ENCODE results near the gene HSPA2. TPM values are rescaled to one million over a fixed set of nuclear protein-coding genes. Genes with fewer than 3 reads are reported as not detected.

Gene HSPA2
- total RNA-seq, 2 donors from 2014 or later, result 35.9 to 59.9 TPM

DNA sequence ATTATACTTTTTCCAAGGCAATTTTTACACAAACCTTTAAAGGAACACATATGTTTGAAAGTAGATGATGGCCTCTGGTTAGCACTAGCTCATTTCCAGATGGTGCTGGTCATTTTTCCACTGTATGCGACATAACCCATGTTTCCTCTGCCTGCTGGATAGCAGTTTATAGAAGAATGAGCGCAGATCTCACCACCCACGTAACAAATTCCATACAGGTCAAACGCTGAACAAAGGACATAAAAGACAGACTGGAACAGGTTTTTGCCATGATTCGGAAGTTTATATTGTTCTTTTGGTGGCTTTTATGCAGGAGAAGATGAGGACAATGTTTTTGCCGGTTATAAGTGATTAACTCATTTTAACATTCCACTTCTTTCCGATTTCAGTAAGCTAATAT lies 39.9 kb downstream of the HSPA2 start:
- intact Hi-C loops (cut with DNase I), result no loop called here
- no peak for DNase-seq (ENCODE audit: low spot score)
- Histone ChIP-seq H3K9me3 (no peaks in the 10 kb centered on the region), H3K27ac (no peak overlapping the region), H3K27me3 (replicated peaks; ENCODE audit: insufficient read depth) (no peaks in the 10 kb centered on the region), H3K36me3 (no peaks in the 10 kb centered on the region), H3K4me1 (replicated peaks) (no peaks in the 10 kb centered on the region), H3K4me3 (no peak overlapping the region)
- TF ChIP-seq POLR2A (IDR thresholded peaks at IDR 0.05), result no peak
- no peak for TF ChIP-seq POLR2AphosphoS5 (IDR thresholded peaks at IDR 0.05)
- TF ChIP-seq, protein P1, sequence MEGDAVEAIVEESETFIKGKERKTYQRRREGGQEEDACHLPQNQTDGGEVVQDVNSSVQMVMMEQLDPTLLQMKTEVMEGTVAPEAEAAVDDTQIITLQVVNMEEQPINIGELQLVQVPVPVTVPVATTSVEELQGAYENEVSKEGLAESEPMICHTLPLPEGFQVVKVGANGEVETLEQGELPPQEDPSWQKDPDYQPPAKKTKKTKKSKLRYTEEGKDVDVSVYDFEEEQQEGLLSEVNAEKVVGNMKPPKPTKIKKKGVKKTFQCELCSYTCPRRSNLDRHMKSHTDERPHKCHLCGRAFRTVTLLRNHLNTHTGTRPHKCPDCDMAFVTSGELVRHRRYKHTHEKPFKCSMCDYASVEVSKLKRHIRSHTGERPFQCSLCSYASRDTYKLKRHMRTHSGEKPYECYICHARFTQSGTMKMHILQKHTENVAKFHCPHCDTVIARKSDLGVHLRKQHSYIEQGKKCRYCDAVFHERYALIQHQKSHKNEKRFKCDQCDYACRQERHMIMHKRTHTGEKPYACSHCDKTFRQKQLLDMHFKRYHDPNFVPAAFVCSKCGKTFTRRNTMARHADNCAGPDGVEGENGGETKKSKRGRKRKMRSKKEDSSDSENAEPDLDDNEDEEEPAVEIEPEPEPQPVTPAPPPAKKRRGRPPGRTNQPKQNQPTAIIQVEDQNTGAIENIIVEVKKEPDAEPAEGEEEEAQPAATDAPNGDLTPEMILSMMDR (IDR thresholded peaks at IDR 0.05), result no peak
- WGBS, result 54% methylated on average over 7 of the region's 7 CpGs

GRCh38 chr14:64581363-64581762 lies 40.8 kb downstream of the HSPA2 start:
- H3K4me3 ChIP-seq, result no peak overlapping the region
- no peaks in the 10 kb centered on the region for H3K4me1 ChIP-seq (replicated peaks)
- WGBS, result 83% methylated on average over 2 of the region's 2 CpGs
- H3K27me3 ChIP-seq (replicated peaks; ENCODE audit: insufficient read depth), result no peaks in the 10 kb centered on the region
- H3K9me3 ChIP-seq, result no peaks in the 10 kb centered on the region
- TF ChIP-seq POLR2AphosphoS5 (IDR thresholded peaks at IDR 0.05), result no peak
- TF ChIP-seq, protein P1 (IDR thresholded peaks at IDR 0.05), result no peak
- TF ChIP-seq POLR2A (IDR thresholded peaks at IDR 0.05), result no peak
- intact Hi-C loops (cut with DNase I), result no loop called here
- no peaks in the 10 kb centered on the region for H3K36me3 ChIP-seq
- no peak overlapping the region for H3K27ac ChIP-seq
- DNase-seq (ENCODE audit: low spot score), result no peak

DNA sequence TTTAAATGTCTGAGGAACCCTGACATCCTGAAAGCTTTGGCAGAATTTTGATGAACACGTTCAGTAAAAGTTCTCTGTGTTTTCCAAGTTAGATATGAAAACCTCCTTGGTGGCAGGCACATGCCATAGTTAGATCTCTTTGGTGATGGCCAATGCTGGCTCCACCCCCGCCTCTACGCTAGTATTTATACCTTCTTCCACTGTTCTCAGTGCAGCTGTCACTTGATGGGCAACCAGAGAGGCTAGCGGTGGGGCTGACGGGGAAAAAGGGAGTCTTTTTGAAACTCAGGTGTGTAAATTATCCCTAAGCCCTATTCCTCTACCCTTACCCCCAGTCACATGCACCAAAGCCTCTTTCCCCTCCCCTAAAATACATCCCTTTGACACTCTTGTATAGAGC lies 41.3 kb downstream of the HSPA2 start:
- TF ChIP-seq, protein P1 (IDR thresholded peaks at IDR 0.05), result no peak
- no peak for TF ChIP-seq POLR2AphosphoS5 (IDR thresholded peaks at IDR 0.05)
- no peak for TF ChIP-seq POLR2A (IDR thresholded peaks at IDR 0.05)
- Histone ChIP-seq H3K4me3 (no peak overlapping the region), H3K4me1 (replicated peaks) (no peaks in the 10 kb centered on the region), H3K27ac (no peak overlapping the region), H3K36me3 (no peaks in the 10 kb centered on the region), H3K27me3 (replicated peaks; ENCODE audit: insufficient read depth) (no peaks in the 10 kb centered on the region), H3K9me3 (no peaks in the 10 kb centered on the region)
- intact Hi-C loops (cut with DNase I), result no loop called here
- 79% methylated on average over 5 of the region's 5 CpGs for WGBS
- DNase-seq (ENCODE audit: low spot score), result no peak

- H3K4me3 ChIP-seq, result no peak overlapping the region
- 76% methylated on average over 1 of the region's 1 CpG for WGBS
- intact Hi-C loops (cut with DNase I), result no loop called here
- H3K27ac ChIP-seq, result no peak overlapping the region
- H3K27me3 ChIP-seq (replicated peaks; ENCODE audit: insufficient read depth), result no peaks in the 10 kb centered on the region
- no peaks in the 10 kb centered on the region for H3K36me3 ChIP-seq
- TF ChIP-seq, protein P1 (IDR thresholded peaks at IDR 0.05), result no peak
- TF ChIP-seq POLR2A (IDR thresholded peaks at IDR 0.05) (no peak), POLR2AphosphoS5 (IDR thresholded peaks at IDR 0.05) (no peak)
- DNase-seq (ENCODE audit: low spot score), result no peak
- H3K9me3 ChIP-seq, result no peaks in the 10 kb centered on the region
- no peaks in the 10 kb centered on the region for H3K4me1 ChIP-seq (replicated peaks)
These were observed 43.6 kb downstream of the HSPA2 start for GRCh38 chr14:64584190-64584589.

DNA sequence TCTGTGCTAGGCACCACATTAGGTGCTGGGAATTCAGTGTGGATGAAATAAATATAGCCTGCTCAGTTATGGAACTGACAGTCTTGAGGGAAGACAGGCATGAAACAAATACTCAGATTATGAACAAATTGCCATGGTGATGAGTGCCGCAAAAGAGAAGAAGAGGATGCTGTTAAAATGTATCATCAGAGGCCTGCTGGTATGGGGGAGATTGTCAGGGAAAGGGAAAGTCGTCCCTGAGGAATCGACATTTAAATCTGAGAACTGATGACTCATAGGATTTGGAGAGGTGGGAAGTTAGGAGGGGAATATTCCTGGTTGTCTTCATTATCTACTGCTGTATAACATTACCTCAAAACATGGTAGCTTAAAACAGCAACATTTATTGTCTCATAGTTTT lies 51.3 kb downstream of the HSPA2 start:
- Histone ChIP-seq H3K4me3 (no peak overlapping the region), H3K27me3 (replicated peaks; ENCODE audit: insufficient read depth) (no peaks in the 10 kb centered on the region), H3K9me3 (no peaks in the 10 kb centered on the region), H3K27ac (no peak overlapping the region), H3K36me3 (peaks cover 0 to 2% of the 10 kb centered on the region in 2 donors), H3K4me1 (replicated peaks) (no peaks in the 10 kb centered on the region)
- DNase-seq (ENCODE audit: low spot score), result no peak
- WGBS, result 88% methylated on average over 3 of the region's 3 CpGs
- TF ChIP-seq, protein P1 (IDR thresholded peaks at IDR 0.05), result no peak
- TF ChIP-seq POLR2AphosphoS5 (IDR thresholded peaks at IDR 0.05), result no peak
- TF ChIP-seq POLR2A (IDR thresholded peaks at IDR 0.05), result no peak
- intact Hi-C loops (cut with DNase I), result no loop called here

Small RNA genes within 50 kb of the gene (small RNA-seq; reads per million reads assigned to genes)
- 0 reads per million in 2 donors for gene AL049869.4

Other genes with a start within 250 kb of the HSPA2 start
- 10 to 100 TPM in 1 of 2 donors, under 1 TPM in 1; 0.68 to 21.4 TPM for gene ESR2, start 246.4 kb upstream of the HSPA2 start, total RNA-seq
- gene MTHFD1, start 152.4 kb upstream of the HSPA2 start, total RNA-seq, result 10 to 100 TPM; 26.1 to 34.7 TPM
- gene AKAP5, start 75.2 kb upstream of the HSPA2 start, total RNA-seq, result under 1 TPM; 0.51 to 0.82 TPM
- gene ZBTB25, start 36.9 kb upstream of the HSPA2 start, total RNA-seq, result 10 to 100 TPM; 10.2 to 20.2 TPM
- 10 to 100 TPM; 56.5 to 74.3 TPM for gene ZBTB1, start 36.0 kb upstream of the HSPA2 start, total RNA-seq
- gene PPP1R36, start 9.2 kb downstream of the HSPA2 start, total RNA-seq, result 1 to 10 TPM; 2.0 to 8.6 TPM
- gene PLEKHG3, start 163.7 kb downstream of the HSPA2 start, total RNA-seq, result 10 to 100 TPM; 57.8 to 69.7 TPM

All from prostate gland (tissue), 2 donors.